HL-60 (cell line): ENCODE results near the gene RAPGEF2.
"Not testable (repeated sequence)": the region's sequence is repeated elsewhere in the genome, so short reads cannot be mapped to it uniquely, and the experiment has no call there.

Experiments
- GABPA ChIP-seq: IDR thresholded peaks from 2 replicates; pipeline ENCODE4 v1.6.1; 2012; ENCODE audit warnings: low read depth
- POLR2AphosphoS5 ChIP-seq: IDR thresholded peaks from 2 replicates; pipeline ENCODE4 v1.6.1; 2012; ENCODE audit warnings: low read depth
- SPI1 ChIP-seq: IDR thresholded peaks from 2 replicates; pipeline ENCODE4 v1.6.1; 2012; ENCODE audit warnings: low read depth, mild to moderate bottlenecking, borderline replicate concordance
- TF ChIP-seq, protein P1 (sequence below): IDR thresholded peaks from one replicate; pipeline ENCODE4 v1.5.1; 2011; ENCODE audit warnings: low read length, control low read depth, inconsistent platforms; ENCODE audit not compliant: insufficient read depth
- TF ChIP-seq, protein P2 (sequence below): IDR thresholded peaks from 2 replicates; pipeline ENCODE4 v1.6.1; 2012; ENCODE audit warnings: low read depth; ENCODE audit not compliant: insufficient replicate concordance

DNA sequence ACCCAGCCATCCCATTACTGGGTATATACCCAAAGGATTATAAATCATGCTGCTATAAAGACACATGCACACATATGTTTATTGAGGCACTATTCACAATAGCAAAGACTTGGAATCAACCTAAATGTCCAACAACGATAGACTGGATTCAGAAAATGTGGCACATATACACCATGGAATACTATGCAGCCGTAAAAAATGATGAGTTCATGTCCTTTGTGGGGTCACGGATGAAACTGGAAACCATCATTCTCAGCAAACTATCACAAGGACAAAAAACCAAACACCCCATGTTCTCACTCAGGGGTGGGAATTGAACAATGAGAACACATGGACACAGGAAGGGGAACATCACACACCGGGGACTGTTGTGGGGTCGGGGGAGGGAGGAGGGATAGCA is 34.7 kb upstream of the RAPGEF2 start:
- TF ChIP-seq, protein P1, sequence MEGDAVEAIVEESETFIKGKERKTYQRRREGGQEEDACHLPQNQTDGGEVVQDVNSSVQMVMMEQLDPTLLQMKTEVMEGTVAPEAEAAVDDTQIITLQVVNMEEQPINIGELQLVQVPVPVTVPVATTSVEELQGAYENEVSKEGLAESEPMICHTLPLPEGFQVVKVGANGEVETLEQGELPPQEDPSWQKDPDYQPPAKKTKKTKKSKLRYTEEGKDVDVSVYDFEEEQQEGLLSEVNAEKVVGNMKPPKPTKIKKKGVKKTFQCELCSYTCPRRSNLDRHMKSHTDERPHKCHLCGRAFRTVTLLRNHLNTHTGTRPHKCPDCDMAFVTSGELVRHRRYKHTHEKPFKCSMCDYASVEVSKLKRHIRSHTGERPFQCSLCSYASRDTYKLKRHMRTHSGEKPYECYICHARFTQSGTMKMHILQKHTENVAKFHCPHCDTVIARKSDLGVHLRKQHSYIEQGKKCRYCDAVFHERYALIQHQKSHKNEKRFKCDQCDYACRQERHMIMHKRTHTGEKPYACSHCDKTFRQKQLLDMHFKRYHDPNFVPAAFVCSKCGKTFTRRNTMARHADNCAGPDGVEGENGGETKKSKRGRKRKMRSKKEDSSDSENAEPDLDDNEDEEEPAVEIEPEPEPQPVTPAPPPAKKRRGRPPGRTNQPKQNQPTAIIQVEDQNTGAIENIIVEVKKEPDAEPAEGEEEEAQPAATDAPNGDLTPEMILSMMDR, result not testable (repeated sequence)
- not testable (repeated sequence) for TF ChIP-seq GABPA, POLR2AphosphoS5, SPI1
- TF ChIP-seq, protein P2, sequence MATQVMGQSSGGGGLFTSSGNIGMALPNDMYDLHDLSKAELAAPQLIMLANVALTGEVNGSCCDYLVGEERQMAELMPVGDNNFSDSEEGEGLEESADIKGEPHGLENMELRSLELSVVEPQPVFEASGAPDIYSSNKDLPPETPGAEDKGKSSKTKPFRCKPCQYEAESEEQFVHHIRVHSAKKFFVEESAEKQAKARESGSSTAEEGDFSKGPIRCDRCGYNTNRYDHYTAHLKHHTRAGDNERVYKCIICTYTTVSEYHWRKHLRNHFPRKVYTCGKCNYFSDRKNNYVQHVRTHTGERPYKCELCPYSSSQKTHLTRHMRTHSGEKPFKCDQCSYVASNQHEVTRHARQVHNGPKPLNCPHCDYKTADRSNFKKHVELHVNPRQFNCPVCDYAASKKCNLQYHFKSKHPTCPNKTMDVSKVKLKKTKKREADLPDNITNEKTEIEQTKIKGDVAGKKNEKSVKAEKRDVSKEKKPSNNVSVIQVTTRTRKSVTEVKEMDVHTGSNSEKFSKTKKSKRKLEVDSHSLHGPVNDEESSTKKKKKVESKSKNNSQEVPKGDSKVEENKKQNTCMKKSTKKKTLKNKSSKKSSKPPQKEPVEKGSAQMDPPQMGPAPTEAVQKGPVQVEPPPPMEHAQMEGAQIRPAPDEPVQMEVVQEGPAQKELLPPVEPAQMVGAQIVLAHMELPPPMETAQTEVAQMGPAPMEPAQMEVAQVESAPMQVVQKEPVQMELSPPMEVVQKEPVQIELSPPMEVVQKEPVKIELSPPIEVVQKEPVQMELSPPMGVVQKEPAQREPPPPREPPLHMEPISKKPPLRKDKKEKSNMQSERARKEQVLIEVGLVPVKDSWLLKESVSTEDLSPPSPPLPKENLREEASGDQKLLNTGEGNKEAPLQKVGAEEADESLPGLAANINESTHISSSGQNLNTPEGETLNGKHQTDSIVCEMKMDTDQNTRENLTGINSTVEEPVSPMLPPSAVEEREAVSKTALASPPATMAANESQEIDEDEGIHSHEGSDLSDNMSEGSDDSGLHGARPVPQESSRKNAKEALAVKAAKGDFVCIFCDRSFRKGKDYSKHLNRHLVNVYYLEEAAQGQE, result not testable (repeated sequence)
